PC-3 (cell line): ENCODE data around the gene NECTIN3.

Source experiments
- CTCF ChIP-seq: fragments of 300-600 bp; sonication (generic); conservative IDR thresholded peaks from 2 replicates; pipeline ENCODE4 v1.5.1; 2017; ENCODE audit warnings: antibody characterized with exemption, low read depth, mild to moderate bottlenecking, low read length
- EZH2 ChIP-seq: fragments of 300-600 bp; sonication (generic); IDR thresholded peaks from one replicate; pipeline ENCODE4 v1.6.1; 2017; ENCODE audit warnings: antibody characterized with exemption, mild to moderate bottlenecking, low read length; ENCODE audit not compliant: unreplicated experiment
- EZH2phosphoT487 ChIP-seq: fragments of 300-600 bp; sonication (generic); IDR thresholded peaks from 2 replicates; pipeline ENCODE4 v1.6.1; 2018; ENCODE audit warnings: mild to moderate bottlenecking, antibody characterized with exemption, low read length, borderline replicate concordance

GRCh38 chr3:111173328-111173900 is 101.8 kb downstream of the NECTIN3 start:
- TF ChIP-seq CTCF (no peak), EZH2 (no peak), EZH2phosphoT487 (no peak)
